NCI-H2029 (cell line): ENCODE measurements around the gene ECT2L.
A peak's percentile ranks its signal among the peaks of the same experiment; 100 is the strongest.

Experiments used
- DNase-seq: peaks from one replicate; lab custom pipeline; 2025; lab: John Stamatoyannopoulos, UW

ECT2L gene, protein sequence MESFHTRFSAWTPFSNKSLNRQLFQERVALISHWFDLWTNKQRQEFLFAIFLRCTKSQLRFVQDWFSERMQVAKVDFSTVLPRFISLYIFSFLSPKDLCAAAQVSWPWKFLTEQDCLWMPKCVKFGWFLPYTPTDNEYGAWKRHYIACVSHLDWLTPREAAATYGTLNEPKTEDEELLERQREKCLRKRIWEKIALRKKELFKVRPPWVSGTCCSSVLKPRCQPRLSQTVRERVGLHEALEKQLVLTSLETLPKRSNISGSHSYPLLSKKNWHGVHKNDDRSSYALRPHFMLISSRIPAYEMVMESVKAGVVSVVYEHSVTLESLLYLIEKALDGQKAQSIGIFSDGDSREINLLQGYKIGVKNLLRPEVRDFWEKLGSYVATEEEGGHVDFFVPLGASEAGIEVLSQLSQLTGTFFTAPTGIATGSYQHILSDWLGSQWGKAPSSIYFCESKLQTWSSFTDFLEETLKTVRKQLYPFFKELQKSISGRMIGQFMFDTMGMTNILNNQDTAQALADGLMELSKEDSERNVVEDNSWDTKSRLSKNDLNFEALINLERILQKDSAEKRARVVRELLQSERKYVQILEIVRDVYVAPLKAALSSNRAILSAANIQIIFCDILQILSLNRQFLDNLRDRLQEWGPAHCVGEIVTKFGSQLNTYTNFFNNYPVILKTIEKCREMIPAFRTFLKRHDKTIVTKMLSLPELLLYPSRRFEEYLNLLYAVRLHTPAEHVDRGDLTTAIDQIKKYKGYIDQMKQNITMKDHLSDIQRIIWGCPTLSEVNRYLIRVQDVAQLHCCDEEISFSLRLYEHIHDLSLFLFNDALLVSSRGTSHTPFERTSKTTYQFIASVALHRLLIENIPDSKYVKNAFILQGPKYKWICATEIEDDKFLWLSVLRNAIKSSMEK

DNA sequence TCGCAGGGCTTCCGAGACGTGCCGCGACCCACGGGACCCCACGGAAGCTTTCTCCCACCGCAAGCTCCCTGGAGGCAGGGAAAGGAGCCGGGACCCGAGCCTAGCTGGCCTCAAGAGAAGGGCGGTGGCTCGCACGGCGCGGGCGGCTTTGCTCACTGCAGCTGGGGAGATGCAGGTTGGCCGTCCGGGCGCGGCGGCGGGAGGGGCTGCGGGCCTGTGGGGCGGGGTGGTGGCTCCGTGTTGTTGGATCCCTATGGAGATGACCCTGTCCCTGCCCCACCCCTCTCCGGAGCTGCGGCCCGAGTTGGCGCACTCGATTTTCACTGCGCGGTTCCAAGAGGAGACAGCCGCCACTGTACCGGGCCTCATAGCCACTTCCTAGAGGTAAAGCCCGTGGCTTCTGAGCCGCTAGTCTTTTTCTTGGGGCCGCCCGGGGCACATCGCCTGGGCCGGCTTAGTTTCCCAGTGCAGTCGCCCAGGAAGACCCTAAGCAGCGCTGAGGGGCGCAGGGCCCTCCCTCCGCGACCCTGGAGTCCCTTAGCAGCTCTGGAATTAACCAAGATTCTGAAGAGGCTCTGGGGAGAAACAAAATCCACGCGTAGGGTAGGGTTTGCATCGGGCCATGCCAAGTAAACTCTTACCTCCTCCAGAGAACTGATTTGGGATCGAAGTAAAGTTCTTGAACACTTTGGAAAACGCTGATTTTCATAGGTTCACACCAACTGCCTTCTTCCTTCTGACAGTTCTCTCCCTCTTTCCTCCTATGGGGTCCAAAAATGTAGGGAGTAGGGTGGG is at the start of gene ECT2L:
ECT2L (plus strand) TSS at position 279 of the 795 bp plus-strand sequence. CDS start 17,188 bp downstream, outside the sequence.
- no peak for DNase-seq

GRCh38 chr6:138752017-138752416 is 43.9 kb upstream of the ECT2L start:
- DNase-seq: no peak

GRCh38 chr6:138757136-138757535 is 38.8 kb upstream of the ECT2L start:
- no peak for DNase-seq

- DNase-seq: no peak
Measured at GRCh38 chr6:138765896-138766655, 29.8 kb upstream of the ECT2L start.

DNA sequence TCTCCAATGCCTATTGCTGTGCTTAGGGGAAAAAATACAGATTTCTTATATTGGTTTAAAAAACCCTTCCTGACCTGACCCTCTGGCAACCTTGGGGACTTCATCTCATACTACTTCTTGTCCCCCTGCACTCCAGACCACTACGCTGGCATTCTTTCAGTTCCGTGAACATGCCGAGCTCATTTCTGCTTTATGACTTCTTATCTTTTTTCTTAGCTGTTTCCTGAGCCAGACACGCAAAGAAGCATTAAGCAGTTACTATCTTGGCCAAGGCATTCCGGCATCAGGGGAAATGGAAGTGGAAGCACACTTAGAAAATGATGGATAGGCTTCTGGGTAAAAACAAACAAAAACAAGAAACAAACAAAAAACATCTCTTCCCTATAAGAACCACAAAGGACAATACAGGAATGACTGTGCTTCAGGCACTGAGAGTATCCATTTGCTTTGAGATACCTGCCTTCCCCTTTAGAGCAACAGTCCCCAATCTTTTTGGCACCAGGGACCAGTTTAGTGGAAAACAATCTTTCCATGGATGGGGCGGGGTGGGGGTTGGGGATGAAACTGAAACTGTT is 26.7 kb upstream of the ECT2L start:
- no peak for DNase-seq

GRCh38 chr6:138772596-138773176 is 23.2 kb upstream of the ECT2L start:
- DNase-seq: no peak

- peak; percentile 78 for DNase-seq
Measured at GRCh38 chr6:138773177-138774091, 22.5 kb upstream of the ECT2L start, which contains the start of gene CCDC28A. Gene CCDC28A (plus strand): TSS chr6:138773769. CDS start chr6:138776121, 2,352 bp downstream.

GRCh38 chr6:138774370-138774769 is 21.5 kb upstream of the ECT2L start:
- DNase-seq: no peak

DNA sequence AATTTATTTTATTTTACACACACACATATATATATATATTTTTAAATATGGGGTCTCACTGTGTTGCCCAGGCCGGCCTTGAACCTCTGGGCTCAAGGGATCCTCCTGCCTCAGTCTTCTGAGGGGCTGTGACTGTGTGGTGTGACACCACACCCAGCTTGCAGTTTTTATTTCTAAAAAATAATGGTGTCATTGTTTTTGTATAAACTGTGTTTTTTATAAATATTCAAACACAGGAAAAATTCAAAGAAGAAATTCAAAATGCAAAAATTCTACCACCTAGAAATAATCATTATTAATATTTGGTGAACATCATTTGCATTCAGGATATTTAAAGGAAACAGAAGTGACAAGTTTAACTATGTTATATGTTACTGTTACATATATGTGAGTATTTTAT is 19.2 kb upstream of the ECT2L start:
- DNase-seq: no peak

GRCh38 chr6:138778331-138778730 is 17.6 kb upstream of the ECT2L start:
- no peak for DNase-seq

GRCh38 chr6:138782243-138782642 is 13.6 kb upstream of the ECT2L start:
- no peak for DNase-seq

DNA sequence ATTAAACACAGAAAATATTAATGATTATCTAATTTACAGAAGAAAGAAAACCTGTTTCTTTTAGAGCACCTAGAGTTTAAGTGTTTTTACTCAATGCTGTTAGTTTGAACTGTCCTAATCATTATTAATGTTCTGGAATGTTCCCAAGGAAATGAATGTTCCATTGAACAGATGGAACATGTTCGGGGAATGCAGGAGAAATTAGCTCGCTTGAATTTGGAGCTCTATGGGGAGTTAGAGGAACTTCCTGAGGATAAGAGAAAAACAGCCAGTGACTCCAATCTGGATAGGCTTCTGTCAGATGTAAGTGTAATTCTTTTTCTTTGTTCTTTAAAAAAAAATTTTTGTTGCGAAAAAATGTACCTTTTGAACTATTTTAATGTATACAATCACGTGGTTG is 10.8 kb upstream of the ECT2L start:
- DNase-seq: no peak

- DNase-seq: no peak
Measured at GRCh38 chr6:138785980-138786379, 9.9 kb upstream of the ECT2L start.

DNA sequence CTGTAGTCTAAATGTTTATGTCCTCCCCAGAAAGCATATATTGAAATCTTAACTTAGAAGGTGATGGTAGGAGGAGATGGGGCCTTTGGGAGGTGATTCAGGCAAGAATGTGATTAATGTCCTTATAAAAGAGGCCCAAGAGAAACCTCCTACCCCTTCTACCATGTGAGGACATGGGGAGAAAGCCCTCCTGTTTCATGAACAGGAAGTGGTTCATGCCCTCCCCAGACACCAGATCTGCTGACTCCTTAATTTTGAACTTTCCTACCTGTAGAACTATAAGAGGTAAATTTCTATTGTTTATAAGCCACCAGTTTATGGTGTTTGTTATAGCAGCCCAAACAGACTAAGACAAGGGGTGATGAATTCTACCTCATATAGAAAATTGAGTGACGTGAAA is 8.7 kb upstream of the ECT2L start:
- DNase-seq: no peak

- no peak for DNase-seq
Measured at GRCh38 chr6:138796771-138797170, 884 bp downstream of the ECT2L start.

DNA sequence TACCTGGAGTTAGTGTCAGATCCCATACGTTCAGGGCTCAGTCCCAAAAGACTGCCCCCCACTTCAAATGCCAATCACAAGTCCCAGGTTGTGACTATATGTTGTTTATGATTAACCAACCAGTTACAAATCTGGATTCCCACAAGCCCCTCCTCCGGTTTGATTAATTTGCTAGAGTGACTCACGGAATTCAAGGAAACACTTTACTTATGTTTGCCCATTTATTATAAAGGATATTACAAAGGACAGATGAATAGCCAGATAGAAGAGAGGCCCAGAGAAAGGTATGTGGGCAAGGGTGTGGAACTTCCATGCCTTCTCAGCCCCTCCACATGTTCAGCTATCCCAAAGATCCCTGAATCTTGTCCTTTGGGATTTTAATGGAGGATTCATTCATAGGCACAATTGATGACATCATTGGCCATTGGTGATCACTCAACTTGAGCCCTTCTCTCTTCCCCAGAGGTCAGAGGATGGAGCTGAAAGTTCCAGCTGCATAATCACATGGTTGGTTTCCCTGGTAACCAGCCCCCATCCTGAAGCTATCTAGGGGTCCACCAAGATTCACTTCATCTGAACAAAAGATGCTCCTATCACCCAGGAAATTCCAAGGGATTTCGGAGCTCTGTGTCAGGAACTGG is 2.0 kb downstream of the ECT2L start:
- DNase-seq: no peak

DNA sequence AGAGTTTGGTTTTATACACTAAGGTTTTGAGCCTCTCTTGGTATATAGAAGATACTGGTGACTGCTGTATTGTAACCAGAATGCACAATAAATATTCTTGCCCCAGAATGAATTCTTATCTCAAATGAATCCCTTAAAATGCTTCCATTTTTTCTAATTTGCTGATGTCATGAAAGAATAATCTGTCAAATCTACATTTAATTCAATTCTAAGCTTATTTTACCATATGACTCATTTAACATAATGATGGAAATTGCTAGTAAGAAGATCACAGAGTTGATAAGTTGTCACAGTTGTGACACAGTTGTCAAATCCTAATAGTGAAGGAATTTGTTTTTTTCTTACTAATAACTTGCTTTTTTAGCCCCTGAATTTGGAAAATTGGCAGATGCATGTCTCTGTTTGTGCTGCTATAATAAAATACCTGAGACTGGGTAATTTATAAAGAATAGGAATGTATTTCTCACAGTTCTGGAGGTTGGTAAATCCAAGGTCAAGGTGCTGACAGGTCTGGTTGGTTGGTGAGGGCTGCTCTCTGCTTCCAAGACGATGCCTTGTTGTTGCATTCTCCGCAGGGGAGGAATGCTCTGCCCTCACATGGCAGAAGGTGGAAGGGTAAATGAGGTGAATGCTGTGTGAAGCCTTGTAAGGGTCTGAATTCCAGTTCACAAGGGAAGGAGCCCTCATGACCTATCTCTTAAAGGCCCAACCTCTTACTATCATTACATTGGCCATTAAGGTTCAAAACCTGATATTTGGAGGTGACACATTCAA is 4.7 kb downstream of the ECT2L start:
- DNase-seq: no peak

- DNase-seq: no peak
Measured at GRCh38 chr6:138803331-138803730, 7.4 kb downstream of the ECT2L start.
